GM18517 (cell line): Measurements from ENCODE around the gene ANAPC2.
A peak's percentile ranks its signal among the peaks of the same experiment; 100 is the strongest.

ENCODE experiments used
- ATAC-seq: cut with Tn5 transposase; IDR thresholded peaks from one replicate; pipeline ENCODE4 v1.9.1; 2021; ENCODE audit warnings: mild to moderate bottlenecking, moderate library complexity; ENCODE audit not compliant: unreplicated experiment

The ANAPC2 gene

GRCh38 chr9:137215196-137215986 is 27.0 kb upstream of the ANAPC2 start:
- ATAC-seq, result no peak

GRCh38 chr9:137214620-137215019 is 26.3 kb upstream of the ANAPC2 start:
- ATAC-seq, result no peak

- ATAC-seq, result no peak
Observed at GRCh38 chr9:137213160-137214060, 25.1 kb upstream of the ANAPC2 start.

- ATAC-seq, result no peak
Observed at GRCh38 chr9:137212520-137212919, 24.2 kb upstream of the ANAPC2 start.

- no peak for ATAC-seq
Observed at GRCh38 chr9:137211532-137211931, 23.2 kb upstream of the ANAPC2 start.

- ATAC-seq, result no peak
Observed at GRCh38 chr9:137206602-137207001, 18.2 kb upstream of the ANAPC2 start.

GRCh38 chr9:137205126-137206069 is 17.0 kb upstream of the ANAPC2 start, which contains the start of the genes NDOR1 and TMEM203:
TSS of gene NDOR1 (plus strand) at chr9:137205700. CDS start at chr9:137205778, 78 bp downstream.
TSS of gene TMEM203 (minus strand) at chr9:137205648. CDS start at chr9:137205414, 234 bp downstream.
- no peak for ATAC-seq

GRCh38 chr9:137204731-137205125 is 16.4 kb upstream of the ANAPC2 start:
- ATAC-seq, result no peak

- ATAC-seq, result no peak
Observed at GRCh38 chr9:137202966-137203365, 14.6 kb upstream of the ANAPC2 start.

- ATAC-seq, result no peak
Observed at GRCh38 chr9:137201205-137201868, 13.0 kb upstream of the ANAPC2 start.

- ATAC-seq, result peak; percentile 87
Observed at GRCh38 chr9:137200311-137201204, 12.2 kb upstream of the ANAPC2 start, which contains the start of gene TPRN. TSS of gene TPRN (minus strand) at chr9:137200741. CDS start at chr9:137200711, 30 bp downstream.

- no peak for ATAC-seq
Observed at GRCh38 chr9:137199411-137200121, 11.2 kb upstream of the ANAPC2 start.

GRCh38 chr9:137198902-137199283 is 10.5 kb upstream of the ANAPC2 start:
- ATAC-seq, result no peak

GRCh38 chr9:137198051-137198901 is 9.9 kb upstream of the ANAPC2 start:
- no peak for ATAC-seq

- no peak for ATAC-seq
Observed at GRCh38 chr9:137195525-137196220, 7.3 kb upstream of the ANAPC2 start.

GRCh38 chr9:137194909-137195308 is 6.5 kb upstream of the ANAPC2 start:
- no peak for ATAC-seq

GRCh38 chr9:137194388-137194787 is 6.0 kb upstream of the ANAPC2 start:
- no peak for ATAC-seq
